Nephron progenitor cell (in vitro differentiated cells): Measurements from ENCODE around the gene SELENOM.
"Not testable (repeated sequence)": the region's sequence is repeated elsewhere in the genome, so short reads cannot be mapped to it uniquely, and the experiment has no call there.

Experiments
- DNase-seq: peaks from one replicate; pipeline ENCODE4 v3.0.0; 2021
- H3K27ac Mint-ChIP-seq: 2 replicates; pipeline ENCODE4 v1.8.0; 2021; ENCODE audit warnings: mild to moderate bottlenecking, moderate library complexity, mixed read lengths
- H3K27me3 Mint-ChIP-seq: 2 replicates; pipeline ENCODE4 v1.8.0; 2021; ENCODE audit warnings: mild to moderate bottlenecking, low read depth, mixed read lengths; ENCODE audit not compliant: poor library complexity
- H3K36me3 Mint-ChIP-seq: 2 replicates; pipeline ENCODE4 v1.8.0; 2021; ENCODE audit warnings: low read depth, mixed read lengths
- H3K4me1 Mint-ChIP-seq: 2 replicates; pipeline ENCODE4 v1.8.0; 2021; ENCODE audit warnings: mixed read lengths
- H3K4me3 Mint-ChIP-seq: 2 replicates; pipeline ENCODE4 v1.8.0; 2021; ENCODE audit warnings: mild to moderate bottlenecking, moderate library complexity, mixed read lengths
- H3K9me3 Mint-ChIP-seq: 2 replicates; pipeline ENCODE4 v1.8.0; 2021; ENCODE audit warnings: mild to moderate bottlenecking, moderate library complexity, mixed read lengths
- TF ChIP-seq, protein P1 (sequence below): fragments of 200-600 bp; sonication (generic); IDR thresholded peaks from 2 replicates; pipeline ENCODE4 v1.5.0; 2021; ENCODE audit warnings: antibody characterized with exemption

The SELENOM gene

DNA sequence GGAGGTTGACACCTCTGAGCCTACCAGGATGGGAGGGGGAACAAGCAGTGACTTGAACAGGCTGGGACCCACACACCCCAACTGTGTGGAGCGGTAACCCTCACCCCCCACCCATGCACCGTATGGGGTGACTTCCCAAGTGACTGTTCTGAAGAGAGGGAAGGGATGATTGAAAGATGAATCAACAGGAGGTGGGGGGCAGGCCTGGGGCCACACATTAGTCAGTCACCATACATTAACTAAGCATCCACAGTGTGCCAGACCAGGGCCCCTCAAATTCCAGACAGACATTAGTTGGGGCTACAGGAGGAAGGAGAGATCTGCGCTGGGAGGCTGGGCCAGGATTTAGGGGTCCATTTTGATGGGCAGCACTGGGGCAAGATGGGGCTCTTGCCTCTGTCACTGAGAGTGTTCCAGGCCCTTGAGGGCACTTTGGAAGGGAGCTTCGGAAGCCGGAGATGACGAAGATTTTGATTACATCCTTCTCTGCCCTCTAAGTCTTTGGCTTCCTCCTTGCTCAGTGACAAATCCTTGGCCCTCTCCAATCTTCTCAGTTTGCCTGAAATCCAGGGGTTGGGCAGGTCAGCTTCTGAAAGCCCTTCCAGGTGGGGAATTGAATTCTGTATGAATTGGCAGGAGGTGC is 25.3 kb downstream of the SELENOM start:
- Mint-ChIP-seq H3K4me1 (peaks cover 51% of the 10 kb centered on the region), H3K27ac (no peak overlapping the region), H3K36me3 (no peaks in the 10 kb centered on the region), H3K4me3 (peak overlapping the region; percentile 90), H3K9me3 (no peaks in the 10 kb centered on the region), H3K27me3 (peaks cover 8% of the 10 kb centered on the region)
- TF ChIP-seq, protein P1, sequence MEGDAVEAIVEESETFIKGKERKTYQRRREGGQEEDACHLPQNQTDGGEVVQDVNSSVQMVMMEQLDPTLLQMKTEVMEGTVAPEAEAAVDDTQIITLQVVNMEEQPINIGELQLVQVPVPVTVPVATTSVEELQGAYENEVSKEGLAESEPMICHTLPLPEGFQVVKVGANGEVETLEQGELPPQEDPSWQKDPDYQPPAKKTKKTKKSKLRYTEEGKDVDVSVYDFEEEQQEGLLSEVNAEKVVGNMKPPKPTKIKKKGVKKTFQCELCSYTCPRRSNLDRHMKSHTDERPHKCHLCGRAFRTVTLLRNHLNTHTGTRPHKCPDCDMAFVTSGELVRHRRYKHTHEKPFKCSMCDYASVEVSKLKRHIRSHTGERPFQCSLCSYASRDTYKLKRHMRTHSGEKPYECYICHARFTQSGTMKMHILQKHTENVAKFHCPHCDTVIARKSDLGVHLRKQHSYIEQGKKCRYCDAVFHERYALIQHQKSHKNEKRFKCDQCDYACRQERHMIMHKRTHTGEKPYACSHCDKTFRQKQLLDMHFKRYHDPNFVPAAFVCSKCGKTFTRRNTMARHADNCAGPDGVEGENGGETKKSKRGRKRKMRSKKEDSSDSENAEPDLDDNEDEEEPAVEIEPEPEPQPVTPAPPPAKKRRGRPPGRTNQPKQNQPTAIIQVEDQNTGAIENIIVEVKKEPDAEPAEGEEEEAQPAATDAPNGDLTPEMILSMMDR: no peak
- no peak for DNase-seq

- Mint-ChIP-seq H3K4me1 (peaks cover 51% of the 10 kb centered on the region), H3K27ac (peak within 1 kb of the TSS; percentile 99)
These were observed 26.3 kb downstream of the SELENOM start, which contains the start of gene SMTN for GRCh38 chr22:31080848-31081649. Gene SMTN (plus strand): TSS chr22:31081318. CDS start chr22:31083259, 1,941 bp downstream.

DNA sequence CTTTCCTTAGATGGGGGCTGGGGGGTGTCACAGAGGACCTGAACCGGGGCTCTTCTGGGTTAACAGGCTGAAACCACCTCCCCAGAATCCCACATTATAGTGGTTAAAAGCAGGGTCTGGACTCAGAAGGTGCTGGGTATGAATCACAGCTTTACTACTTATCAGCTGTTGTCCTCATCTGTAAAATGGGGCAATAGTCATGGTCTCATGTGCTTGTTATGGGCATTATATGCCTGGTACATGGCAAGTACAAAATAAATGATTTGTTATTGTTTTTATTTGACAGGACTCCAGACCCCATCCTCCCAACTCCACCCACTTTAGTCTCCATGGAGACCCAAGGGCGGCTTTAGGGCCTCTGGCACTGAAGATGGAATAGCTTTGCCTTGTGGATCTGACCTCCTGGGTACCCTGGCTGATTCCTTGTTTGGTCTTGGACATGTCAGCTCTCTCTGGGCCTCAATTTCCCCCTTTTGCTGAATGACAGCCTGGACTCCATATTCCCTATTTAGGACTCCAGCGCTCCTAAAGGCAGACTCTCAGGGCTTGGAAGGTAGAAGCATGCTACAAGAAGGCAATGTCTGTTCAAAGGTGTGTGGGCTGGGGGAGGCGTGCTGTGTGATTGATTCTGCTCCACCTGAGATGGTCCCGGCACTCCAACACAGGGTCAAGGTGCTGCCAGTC is 27.1 kb downstream of the SELENOM start:
- Mint-ChIP-seq H3K4me3 (peak overlapping the region; percentile 90), H3K4me1 (peaks cover 51% of the 10 kb centered on the region), H3K36me3 (no peaks in the 10 kb centered on the region), H3K27ac (peak overlapping the region; percentile 99), H3K9me3 (no peaks in the 10 kb centered on the region), H3K27me3 (peaks cover 8% of the 10 kb centered on the region)
- TF ChIP-seq, protein P1: no peak
- DNase-seq: no peak

More at GRCh38 chr22:31080848-31081649, 26.3 kb downstream of the SELENOM start, which contains the start of gene SMTN:
- peak within 1 kb of the TSS; percentile 90 for H3K4me3 Mint-ChIP-seq
- peak; percentile 98 for DNase-seq
- no peaks in the 10 kb centered on the region for H3K36me3 Mint-ChIP-seq
- H3K27me3 Mint-ChIP-seq: peaks cover 8% of the 10 kb centered on the region
- H3K9me3 Mint-ChIP-seq: no peaks in the 10 kb centered on the region
- TF ChIP-seq, protein P1: no peak

DNA sequence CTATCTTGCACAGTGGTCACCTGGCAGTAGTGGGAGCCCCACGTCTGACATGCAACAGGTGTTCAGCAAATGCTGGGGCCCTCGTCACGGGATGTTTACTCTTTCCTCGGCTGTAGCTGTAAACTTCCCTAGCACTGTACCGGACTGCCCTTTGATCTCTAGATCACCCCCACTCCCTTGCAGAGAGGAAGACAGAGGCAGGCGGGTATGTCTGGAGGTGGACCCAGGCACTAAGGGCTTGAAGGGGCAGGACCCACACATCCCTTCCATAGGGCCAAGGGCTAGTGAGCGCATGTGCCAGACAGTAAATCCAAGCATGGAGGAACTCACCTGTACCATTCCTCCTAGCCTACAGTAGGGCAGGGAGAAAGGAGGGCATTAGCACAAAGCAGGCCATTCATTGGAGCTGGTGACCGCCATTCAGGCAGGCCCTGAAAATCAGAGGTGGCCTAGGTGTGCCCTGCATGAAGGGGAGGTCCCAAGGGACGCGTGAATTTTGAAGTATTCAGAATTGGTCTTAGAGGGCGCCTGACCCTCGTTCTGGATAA is 28.2 kb downstream of the SELENOM start:
- Mint-ChIP-seq H3K4me1 (peaks cover 47% of the 10 kb centered on the region), H3K4me3 (no peak overlapping the region), H3K36me3 (no peaks in the 10 kb centered on the region), H3K9me3 (no peaks in the 10 kb centered on the region), H3K27me3 (peaks cover 10% of the 10 kb centered on the region), H3K27ac (no peak overlapping the region)
- TF ChIP-seq, protein P1: no peak
- no peak for DNase-seq

DNA sequence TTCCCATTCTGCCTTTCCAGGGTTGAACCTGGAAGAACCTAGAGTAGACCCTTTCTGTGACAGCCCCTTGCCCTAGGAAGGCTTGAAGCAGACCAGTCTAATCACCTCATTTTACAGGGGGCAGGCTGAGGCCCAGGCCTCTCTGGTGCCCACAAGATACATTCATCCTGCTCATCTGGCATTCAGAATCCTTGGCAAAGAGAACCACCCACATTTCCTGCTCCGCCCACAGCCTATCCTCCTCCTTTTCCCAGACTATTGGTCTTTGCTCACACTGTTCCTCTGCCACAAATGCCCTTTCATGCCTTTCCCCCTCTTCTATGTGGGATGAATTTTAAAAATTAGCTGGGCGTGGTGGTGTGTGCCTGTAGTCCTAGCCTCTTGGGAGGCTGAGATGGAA is 29.0 kb downstream of the SELENOM start:
- peaks cover 39% of the 10 kb centered on the region for H3K4me1 Mint-ChIP-seq
- not testable (repeated sequence) for H3K4me3 Mint-ChIP-seq, H3K27ac Mint-ChIP-seq

DNA sequence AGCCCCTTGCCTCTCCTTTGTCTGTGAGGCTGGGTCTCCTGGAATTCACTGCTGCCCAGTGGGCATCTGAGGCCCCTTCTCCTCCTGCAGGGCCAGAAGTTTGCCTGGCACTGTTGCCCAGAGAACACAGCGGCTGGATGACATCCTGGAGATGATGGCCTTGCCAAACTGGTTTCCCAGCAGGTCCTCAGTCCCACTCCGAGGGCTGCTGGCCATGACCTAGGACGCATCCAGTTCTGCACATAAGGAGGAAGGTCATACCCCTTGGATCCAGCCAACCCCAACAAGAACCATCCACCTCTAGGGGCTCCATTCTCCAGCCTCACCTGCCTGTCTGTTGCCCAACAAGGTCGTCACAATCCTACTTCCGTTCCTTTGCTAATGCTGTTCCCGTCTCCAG is 29.7 kb downstream of the SELENOM start:
- H3K9me3 Mint-ChIP-seq: no peaks in the 10 kb centered on the region
- H3K4me1 Mint-ChIP-seq: peaks cover 32% of the 10 kb centered on the region
- no peak overlapping the region for H3K4me3 Mint-ChIP-seq
- H3K36me3 Mint-ChIP-seq: no peaks in the 10 kb centered on the region
- no peak overlapping the region for H3K27ac Mint-ChIP-seq
- DNase-seq: no peak
- peaks cover 10% of the 10 kb centered on the region for H3K27me3 Mint-ChIP-seq
- TF ChIP-seq, protein P1: no peak

More for the DNA sequence above, 29.0 kb downstream of the SELENOM start:
- H3K9me3 Mint-ChIP-seq, H3K36me3 Mint-ChIP-seq, DNase-seq: not testable (repeated sequence)
- H3K27me3 Mint-ChIP-seq: peaks cover 10% of the 10 kb centered on the region
